OCI-LY1 (cell line): ENCODE results near the gene ERRFI1.

Source experiments
- H2AFZ ChIP-seq: fragments of 200-600 bp; sonication (generic), shearing (Covaris generic); 2 replicates; pipeline ENCODE4 v1.6.0; 2014; ENCODE audit warnings: antibody characterized with exemption, mild to moderate bottlenecking, low read length
- H3F3A ChIP-seq: fragments of 200-600 bp; sonication (generic), shearing (Covaris generic); 2 replicates; pipeline ENCODE4 v1.6.0; 2014; ENCODE audit warnings: mild to moderate bottlenecking, antibody characterized with exemption, low read length, moderate library complexity; ENCODE audit not compliant: insufficient read depth
- H3K27ac ChIP-seq: fragments of 200-600 bp; sonication (generic); 2 replicates; pipeline ENCODE4 v1.5.1; 2014; ENCODE audit warnings: low read length, mixed run types, mild to moderate bottlenecking, low read depth; ENCODE audit not compliant: poor library complexity, severe bottlenecking
- H3K27me3 ChIP-seq: fragments of 200-600 bp; sonication (generic); 2 replicates; pipeline ENCODE4 v1.6.0; 2014; ENCODE audit warnings: antibody characterized with exemption, mild to moderate bottlenecking, low read length, moderate library complexity; ENCODE audit not compliant: insufficient read depth
- H3K36me3 ChIP-seq: fragments of 200-600 bp; sonication (generic); 2 replicates; pipeline ENCODE4 v1.6.1; 2014; ENCODE audit warnings: mild to moderate bottlenecking, antibody characterized with exemption, low read length, moderate library complexity, mixed read lengths; ENCODE audit not compliant: insufficient read depth
- H3K4me1 ChIP-seq: fragments of 200-600 bp; sonication (generic); 2 replicates; pipeline ENCODE4 v1.5.1; 2014; ENCODE audit warnings: mild to moderate bottlenecking, low read length, moderate library complexity; ENCODE audit not compliant: insufficient read depth, severe bottlenecking
- H3K4me2 ChIP-seq: fragments of 200-600 bp; sonication (generic), shearing (Covaris generic); 2 replicates; pipeline ENCODE4 v1.6.1; 2014; ENCODE audit warnings: low read length
- H3K4me3 ChIP-seq: fragments of 200-600 bp; sonication (generic); 2 replicates; pipeline ENCODE4 v1.5.1; 2014; ENCODE audit warnings: low read length, low read depth, mild to moderate bottlenecking, mixed read lengths; ENCODE audit not compliant: poor library complexity, severe bottlenecking
- H3K79me2 ChIP-seq: fragments of 200-600 bp; shearing (Covaris generic); 2 replicates; pipeline ENCODE4 v1.6.1; 2016; ENCODE audit warnings: mixed run types, low read length, mixed read lengths; ENCODE audit not compliant: insufficient read depth
- H3K9ac ChIP-seq: fragments of 200-600 bp; sonication (generic), shearing (Covaris generic); 2 replicates; pipeline ENCODE4 v1.6.1; 2014; ENCODE audit warnings: mild to moderate bottlenecking, low read length, mixed read lengths
- H3K9me2 ChIP-seq: fragments of 200-600 bp; sonication (generic), shearing (Covaris generic); 2 replicates; pipeline ENCODE4 v1.6.1; 2014; ENCODE audit warnings: low read depth, mild to moderate bottlenecking, low read length, mixed read lengths
- H3K9me3 ChIP-seq: fragments of 200-600 bp; shearing (Covaris generic); 2 replicates; pipeline ENCODE4 v1.6.1; 2014; ENCODE audit warnings: low read length, mixed read lengths
- H4K20me1 ChIP-seq: fragments of 200-600 bp; sonication (generic), shearing (Covaris generic); 2 replicates; pipeline ENCODE4 v1.6.0; 2016; ENCODE audit warnings: mild to moderate bottlenecking, low read length; ENCODE audit not compliant: insufficient read depth
- EZH2 ChIP-seq: fragments of 200-600 bp; sonication (generic), shearing (Covaris generic); IDR thresholded peaks from 2 replicates; pipeline ENCODE4 v1.8.0; 2017; ENCODE audit warnings: borderline replicate concordance, mixed run types, mild to moderate bottlenecking, antibody characterized with exemption, low read length, moderate library complexity, mixed read lengths
- TF ChIP-seq, protein P1 (sequence below): fragments of 200-600 bp; sonication (generic), shearing (Covaris generic); IDR thresholded peaks from 2 replicates; pipeline ENCODE4 v1.5.1; 2017; ENCODE audit warnings: mild to moderate bottlenecking, antibody characterized with exemption, low read length, moderate library complexity, mixed read lengths

Gene ERRFI1

DNA sequence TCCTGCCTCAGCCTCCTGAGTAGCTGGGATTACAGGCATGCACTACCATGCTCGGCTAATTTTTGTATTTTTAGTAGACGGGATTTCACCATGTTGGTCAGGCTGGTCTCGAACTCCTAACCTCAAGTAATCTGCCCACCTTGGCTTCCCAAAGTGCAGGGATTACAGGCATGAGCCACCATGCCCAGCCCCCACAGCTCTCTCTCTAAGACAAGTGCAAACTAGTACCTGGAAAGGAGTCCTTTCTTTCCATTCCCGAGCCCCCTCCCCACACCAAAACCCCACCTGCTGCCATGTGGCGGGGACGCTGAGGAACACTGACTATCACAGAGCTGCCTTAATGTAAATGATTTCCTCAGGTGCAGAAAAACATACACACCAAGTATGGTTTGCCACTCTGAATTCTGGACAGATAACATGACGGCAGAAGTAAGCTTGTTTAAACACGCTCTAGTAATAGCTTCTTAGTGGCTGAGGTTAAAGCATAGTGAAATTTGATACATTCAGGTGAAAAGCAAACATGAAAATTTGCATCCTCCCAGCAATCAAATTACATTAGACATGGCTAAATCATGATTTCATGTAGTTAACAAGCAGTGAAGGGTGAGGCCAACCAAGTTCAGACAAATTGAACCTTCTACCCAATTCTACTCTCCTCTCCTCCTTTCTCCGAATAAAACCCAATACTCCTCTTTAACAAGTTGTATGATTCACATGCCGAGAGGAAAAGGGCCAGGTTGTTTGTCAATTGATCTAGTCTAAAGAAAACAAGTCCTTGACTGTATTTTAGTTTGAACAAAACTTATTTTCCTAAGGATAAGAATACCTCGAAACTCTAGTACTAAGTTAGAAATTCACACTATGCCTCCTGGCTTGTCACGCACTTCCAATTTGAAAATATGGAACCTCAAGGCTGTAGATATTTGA is 19.8 kb downstream of the ERRFI1 start:
- Histone ChIP-seq H2AFZ (no peak overlapping the region), H4K20me1 (no peaks in the 10 kb centered on the region), H3K4me3 (no peak overlapping the region), H3K4me1 (no peaks in the 10 kb centered on the region), H3K79me2 (no peaks in the 10 kb centered on the region), H3K9me2 (no peaks in the 10 kb centered on the region), H3K4me2 (no peak overlapping the region), H3F3A (no peaks in the 10 kb centered on the region), H3K9ac (no peak overlapping the region), H3K36me3 (no peaks in the 10 kb centered on the region), H3K27ac (no peak overlapping the region), H3K9me3 (no peaks in the 10 kb centered on the region), H3K27me3 (no peaks in the 10 kb centered on the region)
- TF ChIP-seq, protein P1, sequence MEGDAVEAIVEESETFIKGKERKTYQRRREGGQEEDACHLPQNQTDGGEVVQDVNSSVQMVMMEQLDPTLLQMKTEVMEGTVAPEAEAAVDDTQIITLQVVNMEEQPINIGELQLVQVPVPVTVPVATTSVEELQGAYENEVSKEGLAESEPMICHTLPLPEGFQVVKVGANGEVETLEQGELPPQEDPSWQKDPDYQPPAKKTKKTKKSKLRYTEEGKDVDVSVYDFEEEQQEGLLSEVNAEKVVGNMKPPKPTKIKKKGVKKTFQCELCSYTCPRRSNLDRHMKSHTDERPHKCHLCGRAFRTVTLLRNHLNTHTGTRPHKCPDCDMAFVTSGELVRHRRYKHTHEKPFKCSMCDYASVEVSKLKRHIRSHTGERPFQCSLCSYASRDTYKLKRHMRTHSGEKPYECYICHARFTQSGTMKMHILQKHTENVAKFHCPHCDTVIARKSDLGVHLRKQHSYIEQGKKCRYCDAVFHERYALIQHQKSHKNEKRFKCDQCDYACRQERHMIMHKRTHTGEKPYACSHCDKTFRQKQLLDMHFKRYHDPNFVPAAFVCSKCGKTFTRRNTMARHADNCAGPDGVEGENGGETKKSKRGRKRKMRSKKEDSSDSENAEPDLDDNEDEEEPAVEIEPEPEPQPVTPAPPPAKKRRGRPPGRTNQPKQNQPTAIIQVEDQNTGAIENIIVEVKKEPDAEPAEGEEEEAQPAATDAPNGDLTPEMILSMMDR: no peak
- no peak for TF ChIP-seq EZH2

DNA sequence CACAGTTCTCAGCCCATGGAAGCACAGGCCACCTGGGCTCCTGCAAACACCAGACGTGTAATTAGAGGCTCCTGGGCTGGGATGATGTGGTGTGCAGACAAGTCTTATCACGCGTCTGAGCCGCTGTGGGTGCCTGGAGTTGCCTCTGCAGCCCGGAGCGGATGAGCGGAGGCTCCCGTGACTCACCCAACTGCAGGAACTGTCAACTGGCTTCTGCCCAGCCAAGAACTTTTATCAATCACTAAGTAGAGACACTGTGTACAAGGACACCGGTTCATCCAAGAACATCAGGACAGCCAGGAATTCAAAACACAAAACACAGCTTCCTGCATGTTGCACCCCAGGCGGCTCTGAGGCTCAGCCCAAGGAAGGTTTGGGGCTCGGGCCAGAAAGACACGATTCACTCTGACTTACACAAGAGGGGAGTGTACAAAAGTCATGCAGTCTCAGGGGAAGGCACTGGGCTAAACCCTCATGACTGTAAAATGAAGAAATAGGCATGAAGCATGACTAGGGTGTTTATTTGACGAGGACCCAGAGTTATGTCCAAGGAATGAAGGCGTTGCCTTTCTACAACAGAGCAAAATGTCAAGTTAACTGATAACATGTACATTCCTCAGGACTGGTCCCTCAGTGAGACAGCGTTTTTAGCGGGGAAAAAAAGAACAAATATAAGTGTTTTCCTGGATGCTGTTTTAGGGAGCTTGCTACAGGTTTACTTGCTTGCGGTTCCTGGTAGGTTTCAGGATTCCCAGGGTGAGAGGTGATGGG is 21.1 kb downstream of the ERRFI1 start:
- Histone ChIP-seq H3F3A (no peaks in the 10 kb centered on the region), H3K4me2 (no peak overlapping the region), H2AFZ (no peak overlapping the region), H3K4me3 (no peak overlapping the region), H3K27me3 (no peaks in the 10 kb centered on the region), H3K4me1 (no peaks in the 10 kb centered on the region), H3K9me2 (no peaks in the 10 kb centered on the region), H3K9ac (no peak overlapping the region), H4K20me1 (no peaks in the 10 kb centered on the region), H3K79me2 (no peaks in the 10 kb centered on the region), H3K36me3 (no peaks in the 10 kb centered on the region), H3K27ac (no peak overlapping the region), H3K9me3 (no peaks in the 10 kb centered on the region)
- TF ChIP-seq EZH2: no peak
- TF ChIP-seq, protein P1: no peak

DNA sequence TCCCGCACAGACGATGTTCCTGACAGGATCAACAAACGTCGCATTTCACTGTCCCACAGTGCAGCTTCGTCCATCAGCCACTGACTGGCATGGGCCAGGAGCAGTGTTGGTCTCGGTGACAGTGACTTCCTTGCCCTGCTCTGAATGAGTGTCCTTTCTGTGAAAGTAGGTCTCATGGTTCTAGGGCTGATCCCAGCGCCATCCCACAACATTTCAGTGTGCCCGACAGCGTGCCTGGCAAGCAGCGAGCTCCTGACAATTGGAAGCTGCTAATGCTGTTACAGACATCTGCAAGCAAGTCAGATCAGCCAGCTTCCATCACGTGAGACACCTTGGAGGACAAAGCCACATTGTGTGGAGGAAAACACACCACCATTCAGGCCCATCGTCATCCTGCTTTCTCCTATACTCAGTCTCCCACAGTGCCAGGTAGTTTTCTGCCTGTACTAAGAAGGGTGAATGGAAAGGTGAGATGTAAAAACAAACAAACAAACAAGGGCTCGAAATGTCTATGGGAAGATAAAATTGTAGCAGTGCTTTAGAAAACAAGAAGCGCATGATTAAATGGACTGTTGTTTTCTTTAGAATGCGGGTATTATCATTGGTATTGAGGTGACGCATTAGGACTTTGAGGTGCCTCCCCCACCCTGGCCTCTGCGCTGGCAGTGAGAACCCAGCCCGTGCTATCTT is 21.9 kb downstream of the ERRFI1 start:
- Histone ChIP-seq H3K9ac (no peak overlapping the region), H3K4me1 (no peaks in the 10 kb centered on the region), H3K27ac (no peak overlapping the region), H2AFZ (no peak overlapping the region), H3F3A (no peaks in the 10 kb centered on the region), H3K79me2 (no peaks in the 10 kb centered on the region), H3K9me3 (no peaks in the 10 kb centered on the region), H3K36me3 (no peaks in the 10 kb centered on the region), H3K9me2 (no peaks in the 10 kb centered on the region), H3K4me3 (no peak overlapping the region), H3K4me2 (no peak overlapping the region), H3K27me3 (no peaks in the 10 kb centered on the region), H4K20me1 (no peaks in the 10 kb centered on the region)
- TF ChIP-seq, protein P1: no peak
- TF ChIP-seq EZH2: no peak
